HG03280 (cell line): ENCODE results near the gene ZDHHC20.

ENCODE experiments used
- ATAC-seq: cut with Tn5 transposase; IDR thresholded peaks from one replicate; pipeline ENCODE4 v1.9.1; 2021; ENCODE audit warnings: mild to moderate bottlenecking, moderate library complexity; ENCODE audit not compliant: unreplicated experiment

Gene ZDHHC20

DNA sequence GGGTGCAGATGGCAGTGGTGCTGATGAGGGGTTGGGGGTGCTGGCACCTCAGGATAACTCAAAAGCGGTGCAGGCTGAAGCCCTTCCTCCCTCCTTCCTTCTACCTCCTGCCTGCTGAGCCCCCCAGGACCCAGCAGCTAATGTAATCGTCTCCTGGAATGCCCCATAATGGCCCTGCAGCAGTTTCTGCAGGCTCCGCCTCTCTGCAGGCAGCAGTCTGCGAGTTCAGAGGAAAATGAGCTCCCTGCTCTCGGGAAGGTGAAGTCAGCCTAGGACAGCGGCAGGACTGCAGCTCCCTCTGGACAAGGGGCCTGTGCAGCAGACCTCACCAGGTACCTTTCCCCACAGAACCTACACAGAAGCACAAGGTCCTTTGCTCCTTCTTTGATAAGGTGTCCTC, 130.9 kb downstream of the ZDHHC20 start:
- ATAC-seq: no peak

- ATAC-seq: peak; percentile 35
Measured at GRCh38 chr13:21326155-21327031, 132.7 kb downstream of the ZDHHC20 start.

DNA sequence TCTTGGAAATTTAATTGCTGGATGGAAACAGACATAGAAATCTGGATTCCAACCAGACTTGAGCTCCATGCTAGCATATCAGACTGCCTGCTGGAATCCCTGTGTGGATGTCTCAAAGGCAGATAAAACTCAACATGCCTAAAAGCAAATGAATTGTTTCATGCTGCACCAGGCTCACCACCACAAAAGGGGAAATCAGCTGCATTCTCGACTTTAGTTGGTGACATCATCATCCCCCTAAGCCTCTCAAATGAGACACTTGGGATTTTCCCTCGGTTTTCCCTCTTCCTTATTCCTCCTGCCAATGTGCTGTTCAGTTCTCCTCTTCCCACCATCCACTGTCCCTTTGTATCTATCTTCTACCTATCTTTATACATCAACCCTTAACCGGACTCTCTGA, 134.3 kb downstream of the ZDHHC20 start:
- no peak for ATAC-seq

- ATAC-seq: no peak
Measured at GRCh38 chr13:21322988-21323387, 136.1 kb downstream of the ZDHHC20 start.
